ENCODE data around the gene CCDC185.

GRCh38 chr1:223417444-223417843 lies 24.2 kb downstream of the CCDC185 start:
- TF ChIP-seq CTCF (IDR thresholded peaks at IDR 0.05; ENCODE audit: low read depth, low read length, missing input control) (no peak), REST (IDR thresholded peaks at IDR 0.05) (no peak), JUND (IDR thresholded peaks at IDR 0.05) (no peak), SP1 (IDR thresholded peaks at IDR 0.05) (peak; percentile 61), RAD21 (IDR thresholded peaks at IDR 0.05) (peak in 1 of 2 donors; percentile 34), EGR1 (IDR thresholded peaks at IDR 0.05; ENCODE audit: low read depth in 2 of 2) (no peak), TAF1 (conservative IDR thresholded peaks at IDR 0.05) (no peak)

All from liver (tissue), 3 donors.